A549 (cell line): Measurements from ENCODE around the gene ATP6V1B1.
"Not testable (repeated sequence)": the region's sequence is repeated elsewhere in the genome, so short reads cannot be mapped to it uniquely, and the experiment has no call there.

Source experiments
- CEBPB ChIP-seq, 2 experiments: fragments of >200 bp in 1 of 2; sonication (Bioruptor Twin) in 1 of 2; formaldehyde crosslinking in 1 of 2; IDR thresholded peaks; 2 replicates each; pipeline ENCODE4 v1.6.1; 2012 to 2016
- CHD4 ChIP-seq: fragments of 200-600 bp; sonication (generic); IDR thresholded peaks from 2 replicates; pipeline ENCODE4 v1.6.1; 2016; ENCODE audit warnings: antibody characterized with exemption, mild to moderate bottlenecking, borderline replicate concordance
- CTCF ChIP-seq: fragments of >200 bp; sonication (Bioruptor Twin); formaldehyde crosslinking; IDR thresholded peaks from 3 replicates; pipeline ENCODE4 v1.5.1; 2016
- EP300 ChIP-seq, 2 experiments: fragments of >200 bp; sonication (Bioruptor Twin); formaldehyde crosslinking; IDR thresholded peaks; 2 replicates in 1 of 2; 3 replicates in 1 of 2; pipeline ENCODE4 v1.6.1; 2016 to 2017
- KDM1A ChIP-seq: fragments of 200-600 bp; sonication (generic); IDR thresholded peaks from 2 replicates; pipeline ENCODE4 v1.6.1; 2016; ENCODE audit warnings: low read depth, mild to moderate bottlenecking
- PHF8 ChIP-seq: fragments of 200-600 bp; sonication (generic); IDR thresholded peaks from 2 replicates; pipeline ENCODE4 v1.6.1; 2016; ENCODE audit warnings: low read depth, mild to moderate bottlenecking, antibody characterized with exemption, moderate library complexity, borderline replicate concordance
- POLR2A ChIP-seq: IDR thresholded peaks from 2 replicates; pipeline ENCODE4 v1.6.1; 2012; ENCODE audit warnings: mild to moderate bottlenecking, low read length
- SMC3 ChIP-seq: fragments of >200 bp; sonication (Bioruptor Twin); formaldehyde crosslinking; IDR thresholded peaks from 3 replicates; pipeline ENCODE4 v1.6.1; 2018; ENCODE audit warnings: inconsistent platforms
- TP53 ChIP-seq: fragments of 250-450 bp; sonication (Bioruptor Pico); IDR thresholded peaks from 2 replicates; pipeline ENCODE4 v1.5.0; 2021; ENCODE audit warnings: mild to moderate bottlenecking, moderate library complexity
- TF ChIP-seq, protein P1 (sequence below): IDR thresholded peaks from 2 replicates; pipeline ENCODE4 v1.6.1; 2012

DNA sequence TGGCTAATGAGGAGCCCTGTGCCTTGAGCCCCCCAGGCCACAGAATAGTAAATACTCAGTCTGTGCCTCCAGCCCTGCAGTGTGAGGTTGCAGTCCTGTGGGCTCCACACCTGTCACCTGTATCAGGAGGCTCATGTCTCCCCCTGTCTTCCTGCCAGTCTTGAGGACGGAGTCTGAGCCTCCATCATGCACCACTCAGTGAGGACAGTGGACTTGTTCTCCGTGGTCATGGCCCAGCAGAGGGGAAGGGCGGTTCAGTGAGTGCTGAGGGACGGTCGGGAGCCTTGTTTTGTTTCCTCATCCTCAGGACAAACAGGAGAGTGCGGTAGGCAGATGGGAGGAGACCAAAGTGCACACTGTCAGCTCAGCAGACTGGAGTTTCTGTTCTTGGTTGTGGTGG, 76.1 kb downstream of the ATP6V1B1 start:
- not testable (repeated sequence) for TF ChIP-seq EP300 (IDR thresholded peaks at IDR 0.05); CTCF; POLR2A; PHF8; TP53; CHD4; SMC3; CEBPB (IDR thresholded peaks at IDR 0.05); KDM1A
- TF ChIP-seq, protein P1, sequence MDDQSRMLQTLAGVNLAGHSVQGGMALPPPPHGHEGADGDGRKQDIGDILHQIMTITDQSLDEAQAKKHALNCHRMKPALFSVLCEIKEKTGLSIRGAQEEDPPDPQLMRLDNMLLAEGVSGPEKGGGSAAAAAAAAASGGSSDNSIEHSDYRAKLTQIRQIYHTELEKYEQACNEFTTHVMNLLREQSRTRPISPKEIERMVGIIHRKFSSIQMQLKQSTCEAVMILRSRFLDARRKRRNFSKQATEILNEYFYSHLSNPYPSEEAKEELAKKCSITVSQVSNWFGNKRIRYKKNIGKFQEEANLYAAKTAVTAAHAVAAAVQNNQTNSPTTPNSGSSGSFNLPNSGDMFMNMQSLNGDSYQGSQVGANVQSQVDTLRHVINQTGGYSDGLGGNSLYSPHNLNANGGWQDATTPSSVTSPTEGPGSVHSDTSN: not testable (repeated sequence)
